SK-N-DZ (cell line): Measurements from ENCODE around the gene DUSP22.

Source experiments
- DNase-seq: peaks from one replicate; pipeline ENCODE4 v3.0.0-alpha.2; 2015; ENCODE audit warnings: low spot score

DUSP22 gene

DNA sequence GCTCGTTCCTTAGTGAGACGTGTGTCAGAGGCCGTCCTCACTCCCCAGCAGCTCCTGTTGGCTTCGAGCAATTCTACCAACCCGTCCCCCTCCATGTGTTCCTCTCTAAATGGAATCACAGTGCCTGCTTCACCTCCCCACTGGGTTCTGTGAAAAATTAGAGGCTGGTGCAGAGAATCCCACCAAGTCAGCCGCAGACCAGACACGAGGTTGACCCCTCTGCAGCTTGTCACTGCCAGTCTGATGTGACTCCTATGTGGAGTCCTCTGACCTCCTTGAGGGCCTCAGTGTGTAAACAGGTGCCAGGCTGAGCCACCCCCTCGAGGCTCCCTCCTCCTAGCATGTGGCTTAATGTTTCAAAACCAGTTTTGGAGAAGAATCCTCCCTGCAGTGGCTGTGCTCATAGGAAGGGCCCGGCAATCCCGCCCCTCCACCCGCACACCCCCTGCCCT lies 86.7 kb downstream of the DUSP22 start:
- DNase-seq, result no peak

DNA sequence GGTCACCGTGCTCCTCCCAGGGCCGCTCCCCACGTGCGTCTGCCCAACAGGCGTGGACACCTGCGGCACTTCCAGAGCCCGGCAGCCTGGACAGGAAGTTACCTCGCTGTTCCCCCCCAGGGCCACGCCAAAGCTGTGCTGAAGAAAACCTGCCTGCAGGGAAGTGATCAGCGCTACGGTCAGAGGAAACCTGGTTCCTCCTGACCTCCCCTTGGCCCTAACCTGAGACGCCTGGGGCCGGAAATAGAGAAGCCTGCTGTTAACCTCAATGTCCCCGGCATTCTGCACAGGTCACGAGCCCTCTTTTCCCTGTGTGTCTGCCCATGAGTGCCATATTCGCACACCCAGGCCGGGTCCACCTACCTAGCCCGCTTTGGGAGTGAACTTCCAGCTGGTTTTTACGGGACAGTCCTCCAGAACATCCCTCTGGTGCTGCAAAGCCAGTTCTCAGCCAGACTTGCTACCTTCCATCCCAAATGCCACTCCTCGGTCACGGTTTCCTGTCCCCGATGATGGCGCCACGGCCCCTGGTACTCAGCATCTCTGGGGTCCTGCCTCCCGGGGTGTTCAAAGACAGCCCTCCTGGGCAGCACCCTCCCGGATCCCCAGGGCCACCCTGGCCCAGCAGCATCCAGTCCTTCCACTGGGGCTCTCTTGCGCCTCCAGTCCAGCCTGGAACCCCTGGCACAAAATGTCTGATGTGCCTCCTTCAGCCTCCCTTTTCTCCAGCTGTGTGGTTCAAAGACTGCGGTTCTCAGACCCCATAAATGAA lies 87.3 kb downstream of the DUSP22 start:
- DNase-seq, result no peak

DNA sequence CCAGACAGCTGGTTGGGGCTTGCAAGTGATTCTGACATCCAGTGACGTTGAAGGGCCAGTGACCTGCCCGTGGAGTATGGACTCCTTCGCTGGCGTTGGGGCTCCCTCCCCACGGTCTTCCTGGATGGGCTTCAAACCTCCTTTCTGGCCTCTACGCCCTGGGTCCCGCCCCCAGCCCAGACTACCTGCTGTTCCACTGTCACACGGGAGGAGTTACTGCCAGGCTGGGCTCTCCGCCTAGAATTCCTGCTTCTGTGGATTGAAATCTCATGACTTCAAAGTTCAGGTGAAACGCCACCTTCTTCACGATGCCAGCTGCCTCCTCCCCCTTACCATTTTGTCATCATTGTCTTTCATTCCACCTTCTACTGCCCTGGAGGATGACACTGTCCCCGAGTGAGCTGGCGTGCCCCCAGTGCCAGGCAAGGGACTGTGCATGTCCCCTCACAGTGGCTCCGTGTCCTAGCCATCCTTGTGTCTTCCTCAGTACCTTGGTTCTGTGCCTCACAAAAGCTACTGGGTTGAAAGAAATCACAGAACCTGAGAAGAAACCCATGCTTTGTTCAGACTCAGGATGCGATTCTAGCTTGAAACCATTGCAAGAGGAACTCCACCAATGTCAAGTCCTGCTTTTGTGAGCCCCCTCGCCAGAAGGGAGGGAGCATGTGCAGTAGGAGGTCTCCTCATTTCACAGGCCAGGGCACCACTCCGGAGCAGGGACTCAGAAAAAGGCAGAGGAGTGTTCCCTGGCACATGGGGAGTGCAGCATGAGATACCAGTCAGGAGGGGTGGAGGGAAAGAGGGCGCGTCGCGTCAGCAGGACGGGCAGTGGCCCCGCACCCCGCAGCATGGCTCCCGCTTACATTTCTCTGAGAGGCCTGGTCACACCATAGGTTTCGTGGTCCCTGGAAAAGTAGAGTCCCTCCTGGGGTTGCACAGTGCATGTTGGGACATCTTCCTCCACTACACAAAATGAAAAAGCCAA lies 88.2 kb downstream of the DUSP22 start:
- no peak for DNase-seq

DNA sequence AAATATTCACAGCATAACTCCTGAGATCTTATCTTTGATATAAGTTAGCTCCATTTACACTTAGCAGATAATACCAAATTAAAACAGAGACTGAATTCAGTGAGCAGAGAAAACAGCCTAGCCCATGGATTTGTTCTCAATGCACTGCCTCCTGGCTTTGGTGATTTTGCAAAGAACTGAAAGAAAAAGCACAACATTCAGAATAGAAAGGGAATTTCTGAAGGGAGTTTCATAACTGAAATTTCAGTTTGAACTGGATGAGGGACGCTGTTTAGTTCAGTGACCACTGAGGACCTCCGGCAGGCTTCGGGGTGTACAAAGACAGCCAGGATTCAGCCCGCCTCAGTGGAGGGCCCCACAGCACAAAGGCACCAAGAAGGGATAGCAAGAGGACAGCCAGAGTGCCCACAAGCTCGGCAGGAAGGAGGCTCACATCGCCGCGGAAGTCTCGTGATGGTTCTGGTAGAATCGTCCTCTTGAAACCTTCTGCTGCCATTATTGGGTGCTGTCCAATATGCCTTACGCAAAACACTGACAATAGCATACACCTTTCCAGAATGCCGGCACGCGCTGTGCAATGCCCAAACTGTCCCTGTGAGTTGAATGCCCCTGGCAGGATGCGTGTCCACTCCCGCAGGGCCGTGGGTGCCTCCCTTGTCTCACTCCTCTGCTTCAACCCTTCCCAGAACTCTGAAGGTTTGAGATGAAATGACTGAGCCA lies 89.6 kb downstream of the DUSP22 start:
- no peak for DNase-seq

DNA sequence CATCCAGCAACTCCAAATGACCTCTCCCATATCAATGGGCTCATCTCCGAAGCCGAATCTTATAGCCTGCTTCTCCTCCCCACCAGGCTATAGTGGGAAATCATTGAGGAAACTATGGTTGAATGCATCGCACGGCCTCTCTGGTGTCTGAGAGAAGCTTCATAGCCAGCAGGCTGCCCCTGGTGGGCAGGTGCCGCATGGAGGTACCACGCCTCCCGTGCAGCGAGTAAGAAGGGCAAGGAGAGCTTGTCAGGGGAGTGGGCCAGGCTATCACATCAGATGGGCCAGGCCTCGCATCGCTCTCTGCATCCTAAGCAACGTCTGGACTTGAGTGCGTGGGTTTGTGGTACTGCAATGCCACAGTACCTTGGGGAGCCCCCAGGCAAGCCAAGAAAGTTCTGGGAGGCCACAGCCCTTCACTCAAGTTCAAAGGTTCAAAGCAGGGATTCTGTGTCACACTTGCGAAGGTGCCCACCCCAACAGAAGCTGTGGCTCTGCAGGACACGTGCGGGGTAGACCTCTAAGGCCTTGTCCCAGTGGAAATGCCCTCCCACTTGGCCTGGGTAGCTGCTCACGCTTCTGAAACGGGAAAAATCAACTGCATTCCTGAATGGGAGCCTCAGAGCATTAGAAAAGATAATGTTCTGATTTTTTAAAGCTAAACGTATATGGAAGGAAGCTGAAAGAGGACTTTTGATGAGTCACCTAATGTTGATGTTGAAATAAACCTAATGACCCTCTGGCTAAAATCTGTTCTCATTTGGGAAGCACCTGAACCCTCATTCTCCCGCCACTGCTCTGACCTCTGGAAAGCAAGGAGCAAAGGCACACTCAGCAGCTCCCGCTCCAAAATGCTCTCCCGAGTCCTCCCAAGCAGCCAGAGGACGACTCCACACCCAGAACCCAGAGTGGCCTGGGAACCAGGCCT lies 90.9 kb downstream of the DUSP22 start:
- DNase-seq, result no peak

DNA sequence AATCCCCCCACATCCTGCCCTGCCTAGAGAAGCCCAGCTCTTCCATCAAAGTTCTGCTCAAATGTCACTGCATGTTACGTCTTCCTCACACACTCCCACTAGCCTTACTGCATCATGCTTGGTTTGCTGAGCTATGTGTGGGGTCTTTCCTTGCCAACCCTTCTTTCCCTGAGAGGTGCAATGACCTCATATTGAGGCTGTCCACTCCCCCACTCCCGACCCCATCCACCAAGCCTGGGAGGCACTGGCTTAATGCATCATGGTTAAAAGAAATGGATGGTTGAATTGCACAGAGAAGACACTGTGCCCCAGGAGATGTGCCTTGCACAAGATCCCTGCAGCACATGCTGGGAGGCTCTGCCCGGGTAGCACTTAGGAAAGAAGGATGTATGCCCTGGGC lies 91.6 kb downstream of the DUSP22 start:
- DNase-seq, result no peak

DNA sequence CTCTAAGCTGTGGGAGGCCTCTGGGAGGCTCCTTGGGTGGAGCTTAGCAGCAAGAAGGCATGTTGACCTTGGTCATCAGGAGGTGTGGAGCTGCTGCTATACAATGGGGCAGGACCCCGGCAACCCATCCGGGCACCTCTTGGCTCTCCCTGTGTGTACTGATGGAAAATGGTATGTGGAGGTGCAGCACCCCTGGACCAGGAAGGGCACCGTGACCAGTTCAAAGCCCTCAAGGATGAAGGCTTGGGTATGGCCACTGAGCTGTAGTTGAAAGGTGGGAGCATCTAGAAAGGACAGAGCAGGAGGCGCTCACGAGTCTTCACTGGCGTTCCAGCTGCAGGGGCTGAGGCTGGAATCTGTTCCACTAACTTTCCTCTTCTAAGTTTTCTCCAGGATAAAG lies 92.6 kb downstream of the DUSP22 start:
- no peak for DNase-seq

DNA sequence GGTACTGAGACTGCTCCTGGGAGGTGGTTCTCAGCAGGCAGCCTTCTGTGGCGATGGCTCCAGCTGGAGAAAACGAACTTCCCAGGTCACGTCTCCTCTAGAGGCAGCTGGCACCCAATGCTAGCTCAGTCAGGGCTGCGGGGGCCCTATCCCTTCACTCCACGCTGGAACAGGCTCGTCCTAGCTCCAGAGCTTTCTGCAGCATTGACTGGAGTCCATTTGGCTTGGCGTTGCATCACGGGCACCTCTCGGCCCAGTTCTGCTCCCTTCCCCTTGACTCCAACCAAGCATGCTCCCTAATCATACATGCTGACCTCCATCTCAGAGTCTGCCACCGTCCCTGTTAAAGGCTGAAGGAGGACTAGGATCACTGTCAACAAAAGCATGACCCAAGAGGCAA lies 93.3 kb downstream of the DUSP22 start:
- DNase-seq, result no peak

DNA sequence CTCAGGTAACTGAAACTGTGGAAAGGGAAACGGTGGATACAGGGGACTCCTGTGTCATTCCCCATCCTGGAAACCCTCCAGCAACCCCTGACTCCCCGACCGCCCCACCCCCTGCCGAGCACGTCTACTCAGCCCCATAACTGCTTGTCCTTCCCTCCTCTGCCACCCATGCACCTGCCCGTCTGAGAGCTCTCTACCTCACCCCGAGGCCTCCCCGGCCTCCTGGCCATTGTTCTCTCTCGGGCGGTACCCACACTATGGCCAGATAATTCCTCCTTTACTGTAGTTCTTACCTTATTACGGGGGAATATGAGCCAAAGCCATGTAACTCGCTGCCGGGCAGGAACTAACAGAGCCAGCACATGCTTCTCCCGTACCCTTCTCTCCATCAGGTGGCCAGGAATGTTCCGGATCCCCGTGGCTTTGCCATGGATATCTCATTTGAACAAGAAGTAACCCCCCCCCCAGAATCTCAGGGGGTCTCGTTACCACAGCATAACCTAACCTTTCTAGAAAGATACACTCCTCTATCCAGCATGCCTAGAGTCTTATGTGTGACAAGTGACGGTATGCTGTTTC lies 94.5 kb downstream of the DUSP22 start:
- DNase-seq, result no peak

DNA sequence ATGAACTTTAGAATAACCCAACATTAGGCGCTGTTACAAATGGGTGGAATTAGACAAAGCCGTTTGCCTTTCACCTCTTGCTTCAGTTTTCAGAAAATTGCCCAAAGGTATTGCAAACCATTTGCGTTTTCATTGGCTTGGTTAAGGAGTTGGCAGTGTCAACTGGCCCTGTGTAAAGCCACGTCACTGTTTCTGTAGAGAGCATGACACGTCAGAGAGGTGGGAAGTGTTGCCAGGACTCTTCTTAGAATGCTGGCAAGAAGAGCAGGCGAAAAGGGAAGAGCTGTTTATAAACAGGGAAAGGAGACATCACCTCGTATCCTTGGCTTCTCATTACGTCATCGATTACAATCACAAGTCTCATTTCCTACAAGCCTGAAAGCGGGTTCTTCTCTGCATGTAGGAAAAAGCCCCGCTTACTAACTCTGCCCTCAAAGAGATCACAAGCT lies 95.0 kb downstream of the DUSP22 start:
- DNase-seq, result no peak

DNA sequence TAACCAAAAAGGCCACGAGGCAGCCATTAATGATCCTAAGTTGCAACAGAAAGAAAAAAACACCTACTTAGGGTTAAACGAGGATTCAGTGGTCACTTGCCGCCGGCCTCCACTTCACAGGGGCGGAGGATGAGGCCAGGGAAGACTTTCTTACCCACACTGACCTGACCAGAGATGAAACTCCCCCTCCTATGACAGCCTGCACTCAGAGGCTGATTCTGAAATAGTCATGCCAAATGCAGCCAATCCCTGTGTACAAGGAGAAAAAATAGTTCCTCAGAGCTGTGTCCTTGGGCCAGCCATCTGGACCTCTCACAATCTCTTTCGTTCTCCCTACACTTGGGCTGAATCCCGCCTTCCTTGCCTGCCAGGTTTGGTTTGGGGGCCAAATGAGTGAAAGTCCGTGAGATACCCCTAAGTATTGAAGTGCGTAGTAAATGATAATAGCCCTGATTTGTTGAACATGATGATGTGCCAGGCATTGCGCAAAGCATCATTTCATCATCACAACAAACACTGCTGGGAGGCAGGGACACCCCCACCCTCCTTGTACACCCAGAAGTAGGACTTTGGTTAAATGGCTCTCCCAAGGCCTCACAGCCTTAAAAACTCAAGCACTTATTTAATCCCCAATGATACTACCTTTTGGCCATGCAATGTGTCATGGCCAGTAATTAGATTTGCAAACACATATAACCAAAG lies 96.1 kb downstream of the DUSP22 start:
- DNase-seq, result no peak

DNA sequence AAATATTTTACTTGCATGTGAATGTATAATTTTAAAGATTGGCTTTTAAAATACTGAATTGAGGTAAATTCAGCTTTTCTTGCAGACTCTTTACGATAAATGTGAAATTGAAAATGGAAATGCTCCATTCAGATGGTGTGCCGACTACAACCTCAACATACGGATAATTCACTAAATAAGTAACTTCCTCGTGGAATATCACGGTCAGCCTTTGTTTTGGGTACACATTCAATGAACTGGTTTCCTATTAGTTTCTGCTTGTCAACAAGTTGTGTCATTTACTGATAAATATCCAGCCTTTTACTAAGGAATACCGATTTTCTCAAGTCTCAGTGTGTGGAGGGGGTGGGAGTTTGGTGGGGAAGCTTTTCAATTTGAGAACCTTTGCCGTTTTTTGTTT lies 96.9 kb downstream of the DUSP22 start:
- no peak for DNase-seq

DNA sequence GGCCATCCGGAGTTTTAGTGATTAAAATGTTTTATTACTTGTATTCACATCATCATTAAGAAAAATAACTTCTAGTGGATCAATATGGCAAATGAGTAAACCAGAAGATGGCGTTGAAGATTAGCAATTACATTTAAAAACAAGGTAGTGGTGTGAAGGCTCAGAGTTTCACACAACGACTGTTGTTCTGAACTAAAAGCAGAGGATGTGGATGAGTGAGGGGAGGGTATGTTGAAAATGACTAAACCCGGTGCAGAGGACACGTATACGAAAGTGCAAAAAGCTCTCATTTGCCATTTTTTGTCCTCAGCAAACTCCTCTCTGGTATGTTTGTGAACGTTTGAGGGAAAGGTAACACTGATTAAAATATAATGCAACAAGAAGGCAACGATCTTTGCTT lies 97.3 kb downstream of the DUSP22 start:
- DNase-seq, result no peak

DNA sequence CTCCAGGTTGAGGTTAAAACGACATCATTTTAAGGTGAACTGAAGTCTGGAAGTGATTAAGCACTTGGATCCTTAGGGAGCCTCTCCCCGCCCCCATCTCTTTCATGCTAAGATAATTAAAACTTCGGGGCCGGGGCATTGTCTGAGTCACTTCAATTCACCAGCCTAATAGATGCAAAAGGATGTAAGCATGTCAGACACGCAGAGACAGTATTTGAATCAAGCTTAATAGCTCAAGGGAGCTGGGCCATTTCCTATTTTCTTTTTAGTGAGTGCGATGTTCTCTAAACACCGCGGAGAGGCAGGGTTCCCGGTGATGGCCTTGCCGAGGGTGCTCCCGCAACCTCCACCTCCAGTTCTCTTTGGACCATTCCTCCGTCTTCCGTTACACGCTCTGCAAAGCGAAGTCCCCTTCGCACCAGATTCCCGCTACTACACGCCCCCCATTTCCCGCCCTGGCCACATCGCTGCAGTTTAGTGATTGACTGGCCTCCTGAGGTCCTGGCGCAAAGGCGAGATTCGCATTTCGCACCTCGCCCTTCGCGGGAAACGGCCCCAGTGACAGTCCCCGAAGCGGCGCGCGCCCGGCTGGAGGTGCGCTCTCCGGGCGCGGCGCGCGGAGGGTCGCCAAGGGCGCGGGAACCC lies 98.7 kb downstream of the DUSP22 start:
- DNase-seq, result no peak

DNA sequence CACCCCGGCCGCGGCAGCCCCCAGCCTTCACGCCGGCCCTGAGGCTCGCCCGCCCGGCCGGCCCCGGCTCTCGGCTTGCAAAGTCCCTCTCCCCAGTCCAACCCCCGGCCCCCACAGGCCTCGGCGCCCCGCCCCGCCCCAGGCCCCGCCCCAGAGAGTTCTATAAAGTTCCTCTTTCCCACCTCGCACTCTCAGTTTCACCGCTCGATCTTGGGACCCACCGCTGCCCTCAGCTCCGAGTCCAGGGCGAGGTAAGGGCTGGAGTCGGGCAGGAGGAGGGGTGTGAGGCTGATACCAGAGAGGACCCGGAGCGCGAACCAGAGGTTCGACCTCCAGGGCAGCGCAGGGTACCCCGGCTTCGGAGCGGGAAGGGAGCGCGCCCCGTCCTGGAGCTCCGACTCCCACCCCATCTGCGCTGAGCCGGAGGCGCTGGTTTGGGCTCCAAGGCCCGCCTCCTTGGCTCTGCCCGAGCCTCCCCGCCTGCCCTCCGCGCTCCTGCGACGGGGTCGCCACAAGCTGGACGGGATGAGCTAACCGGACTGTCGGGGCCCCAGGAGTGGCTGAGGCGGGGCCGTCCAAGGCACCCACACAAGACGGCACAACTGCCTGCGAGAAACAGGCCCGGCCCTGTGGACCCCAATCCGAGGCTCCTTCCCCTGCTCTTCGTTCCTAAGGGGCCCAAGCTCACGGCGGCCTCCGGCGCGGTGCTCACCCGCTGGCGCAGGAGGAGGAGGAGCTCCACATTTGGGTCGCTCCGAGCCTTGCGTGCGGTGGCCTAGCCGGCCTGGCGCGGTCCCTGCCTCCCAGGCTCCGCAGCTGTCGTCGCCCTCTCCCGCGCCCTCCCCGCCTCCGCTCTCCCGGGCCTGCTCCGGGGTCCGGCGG lies 99.5 kb downstream of the DUSP22 start, which contains the start of gene IRF4:
TSS of gene IRF4 (plus strand) at position 194 of the 882 bp plus-strand sequence. CDS start 1,401 bp downstream, outside the sequence.
- DNase-seq, result no peak

DNA sequence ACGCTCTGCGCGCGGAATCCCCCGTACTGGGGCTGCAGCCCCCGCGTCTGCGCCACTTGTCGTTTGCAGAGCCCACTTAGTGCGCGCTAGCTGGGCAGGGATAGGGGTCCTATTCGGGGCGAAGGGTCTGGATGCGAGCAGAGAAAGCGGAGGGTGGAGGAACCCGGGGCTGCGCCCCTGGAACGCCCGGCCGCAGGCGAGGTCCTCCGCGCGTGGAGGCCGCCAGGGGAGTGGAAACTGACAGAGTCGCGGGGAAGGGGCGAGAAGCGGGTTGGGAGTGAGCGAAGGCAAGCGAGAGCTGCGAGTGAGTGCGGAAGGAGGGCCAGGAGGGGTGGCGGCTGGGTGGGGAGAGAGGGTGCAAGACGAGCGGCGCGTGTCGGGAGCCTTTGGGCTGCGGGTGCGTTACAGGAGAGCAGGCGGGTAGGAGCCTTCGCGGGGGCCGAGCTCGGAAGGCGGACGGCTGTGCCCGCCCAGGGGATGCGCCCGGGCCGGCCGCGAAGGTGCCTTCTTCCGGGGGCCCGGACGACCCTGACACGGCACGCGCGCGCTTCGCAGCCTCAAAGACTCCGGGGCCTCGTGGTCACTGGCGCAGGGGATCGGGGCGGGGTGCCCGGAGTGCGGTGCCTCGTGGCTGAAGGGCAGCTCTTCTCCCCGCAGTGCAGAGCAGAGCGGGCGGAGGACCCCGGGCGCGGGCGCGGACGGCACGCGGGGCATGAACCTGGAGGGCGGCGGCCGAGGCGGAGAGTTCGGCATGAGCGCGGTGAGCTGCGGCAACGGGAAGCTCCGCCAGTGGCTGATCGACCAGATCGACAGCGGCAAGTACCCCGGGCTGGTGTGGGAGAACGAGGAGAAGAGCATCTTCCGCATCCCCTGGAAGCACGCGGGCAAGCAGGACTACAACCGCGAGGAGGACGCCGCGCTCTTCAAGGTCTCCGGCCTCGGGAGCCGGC lies 100.4 kb downstream of the DUSP22 start:
- no peak for DNase-seq
